A673 (cell line): ENCODE results near the gene TEAD1.

ENCODE experiments used
- CTCF ChIP-seq: fragments of 300-800, 200-600 bp; sonication (generic); conservative IDR thresholded peaks from 2 replicates; pipeline ENCODE4 v1.5.1; 2017; ENCODE audit warnings: low read depth, mild to moderate bottlenecking, antibody characterized with exemption, low read length, moderate library complexity, mixed read lengths
- EZH2 ChIP-seq: fragments of 200-600 bp; sonication (generic); IDR thresholded peaks from 2 replicates; pipeline ENCODE4 v1.6.1; 2017; ENCODE audit warnings: borderline replicate concordance, low read depth, mild to moderate bottlenecking, mixed read lengths, antibody characterized with exemption, low read length; ENCODE audit not compliant: poor library complexity, severe bottlenecking

GRCh38 chr11:12886508-12886907 lies 212.3 kb downstream of the TEAD1 start:
- TF ChIP-seq CTCF, result no peak
- no peak for TF ChIP-seq EZH2
